ENCODE measurements around the gene TRDMT1.

DNA sequence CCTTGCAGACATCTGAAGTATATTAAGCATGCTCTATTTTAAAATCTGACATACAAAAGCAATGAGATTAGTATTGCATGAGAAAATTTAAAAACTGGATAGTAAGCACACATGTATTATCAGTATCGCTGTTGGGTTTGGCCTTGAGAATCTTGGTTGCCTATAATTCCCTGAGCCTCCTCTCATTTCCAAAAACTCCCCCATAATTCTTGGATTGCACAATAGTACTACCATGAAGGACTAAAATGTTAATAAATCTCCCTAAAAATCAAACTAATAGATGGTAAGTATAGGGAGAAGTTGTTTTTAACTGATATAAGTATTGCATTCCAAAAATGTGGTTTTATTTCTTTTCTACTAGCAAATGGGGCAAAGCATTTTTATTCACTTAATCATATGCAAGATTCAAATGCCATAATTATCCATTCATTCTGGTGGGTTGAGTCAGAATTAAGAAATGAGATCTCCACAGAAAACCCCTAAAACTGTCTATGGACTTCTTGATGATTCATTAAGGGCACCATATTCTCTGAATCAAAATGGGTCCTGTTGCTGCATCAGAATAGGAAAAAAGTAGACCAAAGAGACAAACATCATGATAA, 16.3 kb upstream of the TRDMT1 start:
- TF ChIP-seq EZH2 (IDR thresholded peaks at IDR 0.05; ENCODE audit: borderline replicate concordance), result no peak
- TF ChIP-seq, protein P1, sequence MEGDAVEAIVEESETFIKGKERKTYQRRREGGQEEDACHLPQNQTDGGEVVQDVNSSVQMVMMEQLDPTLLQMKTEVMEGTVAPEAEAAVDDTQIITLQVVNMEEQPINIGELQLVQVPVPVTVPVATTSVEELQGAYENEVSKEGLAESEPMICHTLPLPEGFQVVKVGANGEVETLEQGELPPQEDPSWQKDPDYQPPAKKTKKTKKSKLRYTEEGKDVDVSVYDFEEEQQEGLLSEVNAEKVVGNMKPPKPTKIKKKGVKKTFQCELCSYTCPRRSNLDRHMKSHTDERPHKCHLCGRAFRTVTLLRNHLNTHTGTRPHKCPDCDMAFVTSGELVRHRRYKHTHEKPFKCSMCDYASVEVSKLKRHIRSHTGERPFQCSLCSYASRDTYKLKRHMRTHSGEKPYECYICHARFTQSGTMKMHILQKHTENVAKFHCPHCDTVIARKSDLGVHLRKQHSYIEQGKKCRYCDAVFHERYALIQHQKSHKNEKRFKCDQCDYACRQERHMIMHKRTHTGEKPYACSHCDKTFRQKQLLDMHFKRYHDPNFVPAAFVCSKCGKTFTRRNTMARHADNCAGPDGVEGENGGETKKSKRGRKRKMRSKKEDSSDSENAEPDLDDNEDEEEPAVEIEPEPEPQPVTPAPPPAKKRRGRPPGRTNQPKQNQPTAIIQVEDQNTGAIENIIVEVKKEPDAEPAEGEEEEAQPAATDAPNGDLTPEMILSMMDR (IDR thresholded peaks at IDR 0.05; ENCODE audit: poor library complexity), result no peak
- TF ChIP-seq EZH2phosphoT487 (IDR thresholded peaks at IDR 0.05; ENCODE audit: low read depth, severe bottlenecking, unreplicated experiment), result no peak
